Parietal lobe (tissue), 1 donor: Measurements from ENCODE around the gene COX6B2. TPM values are rescaled to one million over a fixed set of nuclear protein-coding genes. Genes with fewer than 3 reads are reported as not detected.

Source experiments
- total RNA-seq: library from RNA; depleted of rRNA; stranded (reverse); fragments of >200 nt; gene quantifications from one replicate; pipeline ENCODE4 v1.2.3, GENCODE V29; 2014

The COX6B2 gene, protein sequence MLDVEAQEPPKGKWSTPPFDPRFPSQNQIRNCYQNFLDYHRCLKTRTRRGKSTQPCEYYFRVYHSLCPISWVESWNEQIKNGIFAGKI
- total RNA-seq: not detected

DNA sequence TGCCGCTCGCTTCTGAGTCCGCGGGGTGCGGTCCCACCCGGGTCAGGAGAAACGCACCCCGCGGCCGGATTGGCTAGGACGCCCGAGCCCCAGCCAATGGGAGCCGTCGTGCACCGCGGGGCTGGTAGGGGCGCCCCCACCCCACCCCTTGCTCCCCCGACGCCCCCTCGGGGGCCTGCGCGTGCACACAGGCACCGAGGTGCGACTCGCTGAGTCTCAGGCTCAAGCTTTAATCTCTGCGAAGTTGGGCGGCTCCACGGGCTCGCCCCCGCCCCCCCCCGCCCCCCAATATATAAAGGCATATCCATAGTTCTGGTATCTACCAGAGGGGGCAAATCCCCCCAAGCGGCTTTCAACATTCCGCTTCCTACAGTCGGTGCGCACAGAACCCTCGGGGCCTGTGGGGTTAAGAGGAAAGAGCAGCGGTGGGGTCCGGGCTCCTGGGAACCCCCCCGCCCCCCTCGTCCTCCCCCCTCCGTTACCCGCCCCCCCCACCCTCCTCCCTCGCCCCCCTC lies at the start of gene COX6B2:
Gene COX6B2 (minus strand): TSS at position 22 of the 515 bp plus-strand sequence. CDS start 198 bp downstream, outside the sequence.

DNA sequence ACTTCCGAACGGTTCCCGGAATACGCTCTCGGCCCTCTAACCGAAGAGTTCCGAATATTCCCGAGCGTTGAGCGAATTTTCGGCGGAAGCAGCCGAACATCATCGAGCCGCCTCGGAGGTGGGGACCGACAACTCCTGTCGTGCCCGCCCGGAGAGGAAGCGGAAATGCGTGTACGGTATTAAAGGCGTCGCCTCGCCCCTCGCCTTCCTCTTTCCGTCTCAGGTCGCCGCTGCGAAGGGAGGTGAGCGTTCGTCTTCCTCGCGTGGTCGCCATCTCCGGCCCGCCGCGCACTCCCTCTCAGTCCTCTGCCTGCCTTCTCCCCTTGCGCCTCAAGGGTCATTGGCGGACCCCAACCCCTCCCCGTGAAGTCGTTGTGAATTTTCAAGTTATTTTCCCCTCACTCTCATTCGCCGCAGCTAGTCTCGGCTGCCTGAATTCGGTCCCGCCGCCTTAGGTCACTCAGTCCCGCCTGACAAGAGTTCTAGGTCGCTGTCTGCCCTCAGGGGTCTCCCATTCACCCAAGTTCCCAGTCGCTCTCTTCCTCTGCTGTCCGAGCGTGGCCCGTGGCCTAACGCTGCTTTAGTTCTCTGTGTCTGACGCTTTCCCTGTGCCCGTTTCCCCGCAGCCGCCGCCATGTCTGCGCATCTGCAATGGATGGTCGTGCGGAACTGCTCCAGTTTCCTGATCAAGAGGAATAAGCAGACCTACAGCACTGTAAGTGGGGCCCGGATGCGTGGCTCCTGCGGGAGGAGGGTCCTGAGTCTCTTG lies 31.4 kb upstream of the COX6B2 start, which contains the start of gene RPL28:
Gene RPL28 (plus strand): TSS at position 209 of the 769 bp plus-strand sequence. CDS start 426 bp downstream, at position 635.

DNA sequence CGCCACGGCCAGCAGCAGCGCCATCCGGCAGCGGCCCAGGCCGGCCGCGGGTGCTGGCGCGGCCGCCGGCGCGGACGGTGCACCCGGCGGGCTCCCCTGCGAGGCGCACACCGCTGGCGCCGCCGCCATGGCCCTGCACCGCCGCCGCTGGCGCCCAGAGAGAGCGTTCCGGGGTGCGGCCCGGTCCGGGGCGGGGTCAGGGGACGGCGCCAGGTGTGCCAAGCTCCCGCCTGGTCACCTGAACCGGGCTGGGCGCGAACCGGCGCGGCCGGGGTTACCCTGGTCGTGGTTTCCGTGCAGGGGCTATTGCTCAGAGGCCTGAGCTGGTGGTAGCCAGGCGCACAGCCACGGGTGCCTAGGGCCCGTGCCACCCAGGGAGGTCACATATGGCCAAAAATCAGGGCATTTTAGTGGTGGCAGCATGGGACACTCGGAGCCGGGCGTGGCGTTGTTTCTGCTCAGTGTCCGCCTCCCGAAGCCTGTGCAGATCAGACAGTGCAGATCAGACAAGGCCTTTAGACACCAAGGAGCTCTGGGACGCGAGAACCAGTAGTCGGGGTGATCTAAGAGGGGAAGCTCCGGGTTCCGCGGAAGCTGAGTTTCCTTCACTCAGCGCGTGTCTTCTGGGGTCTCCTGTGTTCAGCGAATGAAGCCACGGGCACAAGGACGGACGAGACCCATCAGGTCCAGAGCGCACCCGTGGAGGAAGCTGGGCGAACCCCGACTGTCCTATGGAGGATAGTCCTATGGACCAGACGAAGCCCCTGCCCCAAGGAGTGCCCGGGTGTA lies 29.8 kb upstream of the COX6B2 start, which contains the start of gene TMEM238:
Gene TMEM238 (minus strand): TSS at position 162 of the 789 bp plus-strand sequence. CDS start 33 bp downstream, at position 129.

DNA sequence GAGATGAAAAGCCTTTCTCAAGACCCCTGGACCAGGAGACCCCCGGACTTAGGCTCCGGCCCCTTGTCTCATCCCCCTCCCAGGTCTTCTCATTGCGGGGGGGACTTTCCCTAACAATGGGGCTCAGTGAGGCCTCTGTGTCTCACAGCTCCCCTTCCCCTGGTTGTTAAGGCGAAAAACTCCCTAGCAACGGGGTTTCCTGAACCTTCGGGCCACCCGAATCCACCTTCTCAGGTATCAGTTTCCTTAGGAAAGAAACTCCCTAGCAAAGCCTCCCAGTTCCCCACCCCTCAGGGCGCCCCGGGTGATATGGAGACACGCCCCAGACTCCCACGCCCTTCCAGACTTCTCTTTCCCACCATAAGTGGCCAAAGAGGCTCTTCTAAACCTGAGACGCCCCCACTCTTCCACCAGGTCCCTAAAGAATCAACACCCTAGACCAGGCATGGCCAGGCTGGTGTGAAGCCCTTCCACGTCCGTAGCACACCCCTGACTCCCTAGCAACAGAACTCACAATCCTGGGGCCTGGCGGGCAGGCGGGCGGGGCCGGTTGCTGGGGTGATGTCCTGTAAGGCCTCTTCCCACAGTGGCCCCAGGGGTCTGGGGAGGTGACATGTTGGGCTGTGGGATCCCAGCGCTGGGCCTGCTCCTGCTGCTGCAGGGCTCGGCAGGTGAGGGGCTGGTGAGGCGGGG lies 21.9 kb upstream of the COX6B2 start, which contains the start of gene TMEM190:
Gene TMEM190 (plus strand): TSS at position 586 of the 693 bp plus-strand sequence. CDS start 28 bp downstream, at position 614.

DNA sequence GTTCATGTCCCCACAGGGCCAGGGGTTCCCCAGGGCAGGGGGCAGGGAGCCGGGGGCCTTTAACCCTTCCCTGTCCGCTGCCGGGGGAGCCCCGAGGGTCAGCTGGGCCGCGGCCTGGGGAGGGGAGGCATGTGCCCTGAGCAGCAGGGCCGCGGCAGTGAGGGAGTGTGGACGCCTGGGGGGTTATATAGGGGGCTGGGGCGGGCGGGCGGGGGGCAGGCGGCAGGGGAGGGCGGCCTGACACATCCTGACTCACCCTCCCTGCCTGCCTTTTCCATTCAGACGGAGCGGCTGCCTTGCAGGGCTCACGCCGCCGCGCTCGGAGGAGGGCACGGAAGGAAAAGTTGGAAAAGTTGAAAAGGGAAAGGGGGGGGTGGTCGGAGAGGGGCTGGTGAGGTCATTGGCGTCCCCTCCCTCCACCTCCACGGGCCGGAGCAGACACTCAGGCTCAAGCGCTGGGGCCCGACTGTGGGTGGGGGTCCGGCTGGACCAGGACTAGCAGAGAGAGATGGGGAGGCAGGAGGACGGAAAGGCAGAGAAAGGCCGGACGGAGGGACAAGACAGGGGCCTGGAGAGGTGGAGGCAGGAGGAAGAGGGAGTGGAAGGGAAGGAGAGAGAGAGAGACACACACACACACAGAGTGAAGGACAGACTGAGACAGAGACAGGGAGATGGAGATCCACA lies 15.9 kb upstream of the COX6B2 start, which contains the start of gene IL11:
Gene IL11 (minus strand): TSS at position 159 of the 684 bp plus-strand sequence. CDS start 153 bp downstream, at position 6.

DNA sequence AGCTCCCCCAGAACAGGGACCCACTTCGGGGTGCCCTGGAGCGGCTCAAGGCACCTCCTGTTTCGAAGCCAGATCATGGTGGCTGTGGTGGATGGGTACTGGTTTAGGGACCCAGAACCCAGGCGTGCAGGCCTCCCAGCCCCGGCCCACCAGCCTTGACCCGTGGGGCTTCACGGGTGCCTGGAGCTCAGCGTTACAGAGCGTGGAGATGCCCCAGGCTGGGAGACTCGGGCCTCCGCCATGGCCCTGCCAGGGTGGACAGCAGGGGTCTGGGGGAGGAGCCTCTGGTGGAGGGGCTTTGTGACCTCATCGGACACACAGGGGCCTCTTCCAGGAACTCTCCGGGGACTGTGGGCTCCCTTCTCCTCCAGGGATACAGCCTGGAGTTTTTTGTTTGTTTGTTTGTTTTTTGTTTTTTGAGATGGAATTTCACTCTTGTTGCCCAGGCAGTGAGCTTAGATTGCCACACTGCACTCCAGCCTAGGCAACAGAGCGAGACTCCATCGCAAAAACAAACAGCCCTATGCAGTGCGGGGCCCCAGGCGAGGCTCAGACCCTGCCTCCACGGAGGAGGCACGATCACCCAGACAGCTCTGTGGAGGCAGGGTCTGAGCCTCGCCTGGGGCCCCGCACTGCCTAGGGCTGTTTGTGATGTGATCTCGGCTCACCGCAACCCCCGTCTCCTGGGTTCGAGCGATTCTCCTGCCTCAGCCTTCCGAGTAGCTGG lies 8.6 kb upstream of the COX6B2 start, which contains the start of gene GARIN5B:
Gene GARIN5B (minus strand): TSS at position 271 of the 727 bp plus-strand sequence. CDS start 194 bp downstream, at position 77.

DNA sequence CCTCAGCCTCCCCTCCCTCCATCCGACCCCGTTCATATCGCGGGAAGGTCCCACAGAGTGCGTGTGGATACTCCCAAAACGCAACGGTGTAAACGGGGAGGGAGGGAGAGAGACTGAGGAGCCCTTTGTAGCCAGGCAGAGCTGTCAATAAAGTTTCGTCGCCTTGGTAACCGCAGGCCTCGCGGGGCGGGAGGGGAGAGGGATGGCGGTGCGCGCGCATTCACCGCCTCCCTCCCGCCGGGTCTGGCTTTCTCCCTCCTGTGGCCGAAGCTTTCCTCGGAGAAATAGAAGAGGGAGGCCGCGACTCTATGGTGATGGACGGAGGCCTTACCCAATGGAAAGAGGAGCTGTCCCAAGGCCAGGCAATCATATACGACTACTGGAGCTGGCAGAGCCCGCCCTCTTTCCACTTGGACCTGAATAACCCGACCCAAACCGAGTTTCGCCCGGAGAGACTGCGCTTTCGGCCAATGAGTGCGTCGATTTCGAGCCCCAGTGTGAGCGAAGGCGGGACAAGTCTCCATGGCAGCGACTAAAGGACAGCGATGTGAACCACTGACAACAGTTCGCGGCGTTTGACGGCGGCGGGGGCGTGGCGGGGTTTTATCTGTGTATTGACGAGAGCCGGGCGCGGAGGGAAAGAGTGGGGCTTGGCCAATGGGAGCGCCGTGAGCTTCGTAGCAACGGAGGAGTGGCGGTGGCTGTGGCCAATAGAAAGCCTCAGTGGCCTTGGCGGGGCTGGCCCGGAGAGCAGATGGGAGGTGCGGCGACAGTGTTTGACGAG lies 15.2 kb downstream of the COX6B2 start, which contains the start of gene KMT5C:
Gene KMT5C (plus strand): TSS at position 772 of the 784 bp plus-strand sequence. CDS start 2,061 bp downstream, outside the sequence.

DNA sequence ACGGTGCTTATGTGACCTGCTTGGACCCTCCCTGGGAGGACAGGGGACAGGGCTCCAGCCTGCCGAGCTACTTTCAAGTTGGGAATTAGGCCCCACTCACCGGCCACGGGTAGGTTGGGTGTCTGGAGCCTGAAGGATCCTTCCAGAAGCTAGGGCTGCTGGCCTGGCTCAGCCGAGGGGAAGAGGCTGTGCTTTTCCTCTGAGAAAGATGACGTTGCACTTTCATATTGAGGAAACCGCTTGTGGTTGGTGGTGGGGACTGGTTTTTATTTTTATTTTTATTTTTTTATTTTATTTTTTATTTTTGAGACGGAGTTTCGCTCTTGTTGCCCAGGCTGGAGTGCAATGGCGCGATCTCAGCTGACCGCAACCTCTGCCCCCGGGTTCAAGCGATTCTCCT lies 29.3 kb downstream of the COX6B2 start, which contains the start of gene TMEM150B:
Gene TMEM150B (minus strand): TSS at position 170 of the 400 bp plus-strand sequence. CDS start 4,305 bp downstream, outside the sequence.

Other genes starting within 250 kb of the COX6B2 start
- 32.6 TPM for gene PPP1R12C, start 237.1 kb downstream of the COX6B2 start, total RNA-seq
- gene TNNT1, start 205.5 kb downstream of the COX6B2 start, total RNA-seq: 0.94 TPM
- 0.94 TPM for gene TNNI3, start 197.0 kb downstream of the COX6B2 start, total RNA-seq
- 0.94 TPM for gene DNAAF3, start 188.1 kb downstream of the COX6B2 start, total RNA-seq
- 47.9 TPM for gene SYT5, start 174.4 kb downstream of the COX6B2 start, total RNA-seq
- gene PTPRH, start 145.2 kb downstream of the COX6B2 start, total RNA-seq: not detected
- 4.4 TPM for gene TMEM86B, start 126.0 kb downstream of the COX6B2 start, total RNA-seq
- 25.0 TPM for gene PPP6R1, start 95.7 kb downstream of the COX6B2 start, total RNA-seq
- 20.3 TPM for gene HSPBP1, start 74.6 kb downstream of the COX6B2 start, total RNA-seq
- gene BRSK1, start 70.7 kb downstream of the COX6B2 start, total RNA-seq: 82.9 TPM
- gene TMEM150B, start 29.4 kb downstream of the COX6B2 start, total RNA-seq: not detected
- 15.0 TPM for gene KMT5C, start 14.8 kb downstream of the COX6B2 start, total RNA-seq
- gene GARIN5B, start 8.5 kb upstream of the COX6B2 start, total RNA-seq: not detected
- not detected for gene IL11, start 15.7 kb upstream of the COX6B2 start, total RNA-seq
- gene TMEM190, start 22.1 kb upstream of the COX6B2 start, total RNA-seq: not detected
- gene TMEM238, start 29.6 kb upstream of the COX6B2 start, total RNA-seq: not detected
- gene RPL28, start 31.2 kb upstream of the COX6B2 start, total RNA-seq: 157 TPM
- gene UBE2S, start 53.1 kb upstream of the COX6B2 start, total RNA-seq: 22.8 TPM
- 8.5 TPM for gene SHISA7, start 88.6 kb upstream of the COX6B2 start, total RNA-seq
- gene ISOC2, start 106.9 kb upstream of the COX6B2 start, total RNA-seq: 13.1 TPM
- not detected for gene C19orf85, start 110.0 kb upstream of the COX6B2 start, total RNA-seq
- gene ZNF628, start 121.9 kb upstream of the COX6B2 start, total RNA-seq: 1.6 TPM
- gene NAT14, start 130.5 kb upstream of the COX6B2 start, total RNA-seq: 12.5 TPM
- gene SSC5D, start 133.7 kb upstream of the COX6B2 start, total RNA-seq: 0.63 TPM
- not detected for gene SBK2, start 182.4 kb upstream of the COX6B2 start, total RNA-seq
- not detected for gene SBK3, start 190.8 kb upstream of the COX6B2 start, total RNA-seq
- 2.8 TPM for gene ZNF579, start 226.1 kb upstream of the COX6B2 start, total RNA-seq
- gene FIZ1, start 244.8 kb upstream of the COX6B2 start, total RNA-seq: 3.8 TPM
- gene ZNF524, start 245.6 kb upstream of the COX6B2 start, total RNA-seq: 4.7 TPM